ENCODE measurements around the gene NUP160. TPM values are rescaled to one million over a fixed set of nuclear protein-coding genes. Genes with fewer than 3 reads are reported as not detected.

Gene NUP160
- total RNA-seq, 4 donors from 2014 or later = 26.3 to 39.8 (median 28.6) TPM

DNA sequence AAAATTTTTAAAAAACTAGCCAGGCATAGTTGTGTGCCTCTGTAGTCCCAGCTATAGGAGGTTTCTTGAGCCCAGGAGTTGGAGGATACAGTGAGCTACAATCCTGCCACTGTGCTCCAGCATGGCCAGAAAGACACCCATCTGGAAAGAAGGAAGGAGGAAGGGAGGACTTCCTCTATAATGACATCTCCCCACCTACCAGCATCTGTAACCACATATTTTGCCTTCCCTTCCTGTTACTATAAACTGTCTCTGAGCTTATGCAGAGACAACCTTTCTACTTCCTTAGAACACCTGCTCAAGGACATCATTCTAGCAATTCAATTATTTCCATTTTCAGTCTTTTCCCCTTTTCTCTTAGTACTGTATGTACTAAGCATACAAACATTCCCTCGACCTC, 2.2 kb upstream of the NUP160 start:
- H3K27me3 ChIP-seq = no peaks in the 10 kb centered on the region
- no peak overlapping the region for H3K4me3 ChIP-seq
- TF ChIP-seq CTCF (IDR thresholded peaks at IDR 0.05) (no peak), POLR2A (IDR thresholded peaks at IDR 0.05) (no peak), EP300 (IDR thresholded peaks at IDR 0.05) (no peak)
- H3K36me3 ChIP-seq = peaks cover 0 to 8% (median 0%) of the 10 kb centered on the region in 3 donors
- no peak for DNase-seq (ENCODE audit: low spot score in 2 of 2)
- H3K9me3 ChIP-seq = no peaks in the 10 kb centered on the region
- no peak overlapping the region for H3K27ac ChIP-seq
- peaks cover 0 to 33% (median 6%) of the 10 kb centered on the region in 4 donors for H3K4me1 ChIP-seq
- 63 to 75% methylated on average over 1 of the region's 1 CpG for WGBS, 2 donors

GRCh38 chr11:47848700-47849155, 578 bp upstream of the NUP160 start:
- peaks cover 0 to 23% (median 0%) of the 10 kb centered on the region in 3 donors for H3K36me3 ChIP-seq
- 3 to 7% methylated on average over 14 of the region's 14 CpGs for WGBS, 2 donors
- peak overlapping the region; percentile 56 to 92 (median 74) for H3K4me3 ChIP-seq
- no peaks in the 10 kb centered on the region for H3K9me3 ChIP-seq
- peak overlapping the region; percentile 91 to 96 (median 94) for H3K27ac ChIP-seq
- TF ChIP-seq CTCF (IDR thresholded peaks at IDR 0.05) = no peak
- TF ChIP-seq POLR2A (IDR thresholded peaks at IDR 0.05) = no peak
- TF ChIP-seq EP300 (IDR thresholded peaks at IDR 0.05) = no peak
- no peaks in the 10 kb centered on the region for H3K27me3 ChIP-seq
- no peak for DNase-seq (ENCODE audit: low spot score in 2 of 2)
- peaks cover 0 to 49% (median 12%) of the 10 kb centered on the region in 4 donors for H3K4me1 ChIP-seq

GRCh38 chr11:47847537-47847891, 636 bp downstream of the NUP160 start:
- 3 to 4% methylated on average over 8 of the region's 8 CpGs for WGBS, 2 donors
- no peak for DNase-seq (ENCODE audit: low spot score in 2 of 2)
- no peaks in the 10 kb centered on the region for H3K27me3 ChIP-seq
- peaks cover 0 to 54% (median 12%) of the 10 kb centered on the region in 4 donors for H3K4me1 ChIP-seq
- H3K27ac ChIP-seq = peak overlapping the region; percentile 91 to 96 (median 94)
- H3K4me3 ChIP-seq = peak overlapping the region; percentile 56 to 92 (median 74)
- peaks cover 0 to 34% (median 0%) of the 10 kb centered on the region in 3 donors for H3K36me3 ChIP-seq
- no peak for TF ChIP-seq POLR2A (IDR thresholded peaks at IDR 0.05)
- no peak for TF ChIP-seq CTCF (IDR thresholded peaks at IDR 0.05)
- TF ChIP-seq EP300 (IDR thresholded peaks at IDR 0.05) = no peak
- H3K9me3 ChIP-seq = no peaks in the 10 kb centered on the region

DNA sequence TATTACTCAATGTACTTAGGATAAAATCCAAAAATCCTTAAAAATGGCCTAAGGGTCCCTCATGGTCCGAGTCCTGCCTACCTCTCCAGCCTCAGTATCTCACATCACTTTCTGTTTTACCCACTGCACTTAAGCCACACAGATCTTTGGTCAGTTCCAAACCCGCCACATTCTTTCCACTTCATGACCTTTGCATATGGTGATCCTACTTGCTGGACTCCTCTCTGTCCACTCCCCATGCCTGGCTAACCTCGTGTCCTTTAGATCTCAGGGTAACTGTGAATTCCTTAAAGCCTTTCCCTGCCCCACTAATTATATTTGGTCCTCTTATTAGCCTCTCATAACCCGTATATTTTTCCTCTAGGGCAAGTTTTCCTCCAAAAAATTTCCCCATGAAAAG, 1.2 kb downstream of the NUP160 start:
- Histone ChIP-seq H3K9me3 (no peaks in the 10 kb centered on the region), H3K27me3 (no peaks in the 10 kb centered on the region), H3K36me3 (peaks cover 0 to 39% (median 0%) of the 10 kb centered on the region in 3 donors), H3K4me1 (peaks cover 0 to 58% (median 12%) of the 10 kb centered on the region in 4 donors), H3K27ac (peak overlapping the region in 2 of 4 donors; percentile 23 to 96), H3K4me3 (peak overlapping the region in 2 of 4 donors; percentile 71 to 92)
- 51 to 55% methylated on average over 4 of the region's 4 CpGs for WGBS, 2 donors
- no peak for DNase-seq (ENCODE audit: low spot score in 2 of 2)
- TF ChIP-seq POLR2A (IDR thresholded peaks at IDR 0.05) = no peak
- no peak for TF ChIP-seq EP300 (IDR thresholded peaks at IDR 0.05)
- TF ChIP-seq CTCF (IDR thresholded peaks at IDR 0.05) = no peak

GRCh38 chr11:47843361-47844055, 4.6 kb downstream of the NUP160 start:
- peaks cover 0 to 53% (median 9%) of the 10 kb centered on the region in 4 donors for H3K4me1 ChIP-seq
- H3K4me3 ChIP-seq = no peak overlapping the region
- TF ChIP-seq EP300 (IDR thresholded peaks at IDR 0.05) (no peak), POLR2A (IDR thresholded peaks at IDR 0.05) (no peak), CTCF (IDR thresholded peaks at IDR 0.05) (no peak)
- no peaks in the 10 kb centered on the region for H3K9me3 ChIP-seq
- H3K27ac ChIP-seq = no peak overlapping the region
- WGBS, 2 donors = 75 to 78% methylated on average over 7 of the region's 7 CpGs
- H3K36me3 ChIP-seq = peaks cover 0 to 69% (median 0%) of the 10 kb centered on the region in 3 donors
- H3K27me3 ChIP-seq = no peaks in the 10 kb centered on the region
- no peak for DNase-seq (ENCODE audit: low spot score in 2 of 2)
